A549 (cell line): ENCODE results near the gene NFATC2.

Experiments used
- CEBPB ChIP-seq, 2 experiments: fragments of >200 bp in 1 of 2; sonication (Bioruptor Twin) in 1 of 2; formaldehyde crosslinking in 1 of 2; IDR thresholded peaks; 2 replicates each; pipeline ENCODE4 v1.6.1; 2012 to 2016
- EP300 ChIP-seq, 2 experiments: fragments of >200 bp; sonication (Bioruptor Twin); formaldehyde crosslinking; IDR thresholded peaks; 2 replicates in 1 of 2; 3 replicates in 1 of 2; pipeline ENCODE4 v1.6.1; 2016 to 2017
- FOXS1 ChIP-seq: fragments of 250-450 bp; sonication (Bioruptor Pico); IDR thresholded peaks from 2 replicates; pipeline ENCODE4 v1.5.0; 2020; ENCODE audit warnings: mild to moderate bottlenecking, moderate library complexity
- JUN ChIP-seq, 2 experiments: fragments of >200 bp; sonication (Bioruptor Twin); formaldehyde crosslinking; IDR thresholded peaks; 2 replicates in 1 of 2; 3 replicates in 1 of 2; pipeline ENCODE4 v1.6.1; 2016 to 2017
- KDM1A ChIP-seq: fragments of 200-600 bp; sonication (generic); IDR thresholded peaks from 2 replicates; pipeline ENCODE4 v1.6.1; 2016; ENCODE audit warnings: low read depth, mild to moderate bottlenecking
- MAFK ChIP-seq: fragments of 450-650 bp; IDR thresholded peaks from 2 replicates; pipeline ENCODE4 v1.6.1; 2014; ENCODE audit not compliant: partially characterized antibody
- POLR2A ChIP-seq: IDR thresholded peaks from 2 replicates; pipeline ENCODE4 v1.6.1; 2012; ENCODE audit warnings: mild to moderate bottlenecking, low read length
- POLR2AphosphoS2 ChIP-seq: conservative IDR thresholded peaks from 2 replicates; pipeline ENCODE4 v1.6.1; 2012; ENCODE audit warnings: low read length, improper control_type of control experiment, inconsistent platforms
- RARB ChIP-seq: fragments of 250-450 bp; sonication (Bioruptor Pico); IDR thresholded peaks from 2 replicates; pipeline ENCODE4 v1.8.0; 2021; ENCODE audit warnings: mild to moderate bottlenecking, moderate library complexity
- RFX5 ChIP-seq: fragments of 450-650 bp; IDR thresholded peaks from 2 replicates; pipeline ENCODE4 v1.7.1; 2014; ENCODE audit warnings: antibody characterized with exemption, mild to moderate bottlenecking, moderate library complexity
- TFCP2L1 ChIP-seq: fragments of 250-450 bp; sonication (Bioruptor Pico); IDR thresholded peaks from 2 replicates; pipeline ENCODE4 v1.5.0; 2021; ENCODE audit warnings: mild to moderate bottlenecking
- TF ChIP-seq, protein P1 (sequence below): fragments of >200 bp; sonication (Bioruptor Twin); formaldehyde crosslinking; IDR thresholded peaks from 3 replicates; pipeline ENCODE4 v1.5.1; 2016
- TF ChIP-seq, protein P2 (sequence below): fragments of 250-450 bp; sonication (Bioruptor Pico); IDR thresholded peaks from 2 replicates; pipeline ENCODE4 v1.5.0; 2021; ENCODE audit warnings: mild to moderate bottlenecking, moderate library complexity, borderline replicate concordance
- TF ChIP-seq, protein P3 (sequence below): IDR thresholded peaks from 2 replicates; pipeline ENCODE4 v1.6.1; 2012

DNA sequence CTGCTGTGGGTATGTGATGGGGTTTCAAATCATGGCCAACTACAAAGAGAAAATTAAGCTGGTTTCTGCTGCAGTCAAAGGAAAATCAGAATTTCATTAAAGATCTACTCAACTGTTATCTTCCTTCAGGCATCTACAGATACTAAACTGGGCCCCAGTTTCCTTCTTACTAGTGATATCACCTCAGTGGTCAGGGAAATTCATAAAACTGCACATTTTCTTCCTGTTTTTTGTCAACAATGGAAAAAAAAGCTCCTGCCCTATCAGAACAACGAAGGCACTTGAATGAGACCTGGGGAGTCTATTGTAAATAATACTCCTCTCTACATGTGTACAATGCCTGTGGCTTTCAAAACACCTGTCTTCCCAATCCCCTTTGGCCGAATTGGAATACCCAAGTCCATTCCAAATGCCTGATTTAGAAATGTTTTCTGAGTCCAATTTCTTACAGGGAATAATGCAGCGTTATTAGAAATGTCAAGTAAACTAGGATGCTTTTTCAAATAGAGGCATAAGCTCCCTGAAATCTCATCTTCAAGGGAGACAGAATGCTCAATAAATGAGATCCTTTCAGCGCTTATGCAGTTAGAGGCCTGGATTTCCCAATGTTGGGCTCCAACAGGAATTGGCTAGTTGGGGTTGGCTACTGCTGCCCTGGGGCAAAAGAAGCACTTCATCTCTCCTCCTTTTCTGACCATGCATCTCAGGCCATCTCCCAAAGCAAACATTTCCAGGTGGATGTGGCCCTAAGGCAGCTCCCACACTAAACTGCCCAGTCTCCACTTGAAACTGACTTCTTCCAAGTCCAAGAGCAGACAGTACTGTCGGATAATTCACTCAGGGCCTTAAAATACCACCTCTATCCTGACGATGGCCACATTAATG lies 143.3 kb downstream of the NFATC2 start:
- TF ChIP-seq POLR2AphosphoS2 (no peak), POLR2A (no peak), RFX5 (no peak), CEBPB (IDR thresholded peaks at IDR 0.05) (no peak), EP300 (IDR thresholded peaks at IDR 0.05) (no peak), FOXS1 (CRISPR knock-in tag) (no peak), KDM1A (no peak), JUN (IDR thresholded peaks at IDR 0.05) (no peak), TFCP2L1 (CRISPR knock-in tag) (no peak), MAFK (no peak), RARB (CRISPR knock-in tag) (no peak)
- TF ChIP-seq, protein P1, sequence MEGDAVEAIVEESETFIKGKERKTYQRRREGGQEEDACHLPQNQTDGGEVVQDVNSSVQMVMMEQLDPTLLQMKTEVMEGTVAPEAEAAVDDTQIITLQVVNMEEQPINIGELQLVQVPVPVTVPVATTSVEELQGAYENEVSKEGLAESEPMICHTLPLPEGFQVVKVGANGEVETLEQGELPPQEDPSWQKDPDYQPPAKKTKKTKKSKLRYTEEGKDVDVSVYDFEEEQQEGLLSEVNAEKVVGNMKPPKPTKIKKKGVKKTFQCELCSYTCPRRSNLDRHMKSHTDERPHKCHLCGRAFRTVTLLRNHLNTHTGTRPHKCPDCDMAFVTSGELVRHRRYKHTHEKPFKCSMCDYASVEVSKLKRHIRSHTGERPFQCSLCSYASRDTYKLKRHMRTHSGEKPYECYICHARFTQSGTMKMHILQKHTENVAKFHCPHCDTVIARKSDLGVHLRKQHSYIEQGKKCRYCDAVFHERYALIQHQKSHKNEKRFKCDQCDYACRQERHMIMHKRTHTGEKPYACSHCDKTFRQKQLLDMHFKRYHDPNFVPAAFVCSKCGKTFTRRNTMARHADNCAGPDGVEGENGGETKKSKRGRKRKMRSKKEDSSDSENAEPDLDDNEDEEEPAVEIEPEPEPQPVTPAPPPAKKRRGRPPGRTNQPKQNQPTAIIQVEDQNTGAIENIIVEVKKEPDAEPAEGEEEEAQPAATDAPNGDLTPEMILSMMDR = no peak
- TF ChIP-seq, protein P2, sequence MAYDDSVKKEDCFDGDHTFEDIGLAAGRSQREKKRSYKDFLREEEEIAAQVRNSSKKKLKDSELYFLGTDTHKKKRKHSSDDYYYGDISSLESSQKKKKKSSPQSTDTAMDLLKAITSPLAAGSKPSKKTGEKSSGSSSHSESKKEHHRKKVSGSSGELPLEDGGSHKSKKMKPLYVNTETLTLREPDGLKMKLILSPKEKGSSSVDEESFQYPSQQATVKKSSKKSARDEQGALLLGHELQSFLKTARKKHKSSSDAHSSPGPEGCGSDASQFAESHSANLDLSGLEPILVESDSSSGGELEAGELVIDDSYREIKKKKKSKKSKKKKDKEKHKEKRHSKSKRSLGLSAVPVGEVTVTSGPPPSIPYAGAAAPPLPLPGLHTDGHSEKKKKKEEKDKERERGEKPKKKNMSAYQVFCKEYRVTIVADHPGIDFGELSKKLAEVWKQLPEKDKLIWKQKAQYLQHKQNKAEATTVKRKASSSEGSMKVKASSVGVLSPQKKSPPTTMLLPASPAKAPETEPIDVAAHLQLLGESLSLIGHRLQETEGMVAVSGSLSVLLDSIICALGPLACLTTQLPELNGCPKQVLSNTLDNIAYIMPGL (CRISPR knock-in tag) = no peak
- TF ChIP-seq, protein P3, sequence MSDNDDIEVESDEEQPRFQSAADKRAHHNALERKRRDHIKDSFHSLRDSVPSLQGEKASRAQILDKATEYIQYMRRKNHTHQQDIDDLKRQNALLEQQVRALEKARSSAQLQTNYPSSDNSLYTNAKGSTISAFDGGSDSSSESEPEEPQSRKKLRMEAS = no peak
